HepG2 (cell line): ENCODE data around the gene ELL. TPM values are rescaled to one million over a fixed set of nuclear protein-coding genes. Genes with fewer than 3 reads are reported as not detected.

Source experiments
- AGO1 ChIP-seq: fragments of 200-400 bp; formaldehyde crosslinking; IDR thresholded peaks from 2 replicates; pipeline ENCODE4 v1.6.1; 2017; ENCODE audit warnings: mild to moderate bottlenecking, low read depth, low read length, moderate library complexity; ENCODE audit not compliant: poor library complexity, severe bottlenecking
- ATF7 ChIP-seq, 2 experiments: fragments of 450-650 bp in 1 of 2; sonication (generic) in 1 of 2; formaldehyde crosslinking in 1 of 2; IDR thresholded peaks; 2 replicates each; pipeline versions ENCODE4 v1.4.0 to v1.6.1; 2016 to 2020; ENCODE audit warnings: antibody characterized with exemption in 1 of 2, mild to moderate bottlenecking in 1 of 2, missing genetic modification reagents in 1 of 2
- BRD4 ChIP-seq: sonication (generic); formaldehyde crosslinking; IDR thresholded peaks from 2 replicates; pipeline ENCODE4 v1.4.0; 2020; ENCODE audit warnings: missing genetic modification reagents
- CEBPB ChIP-seq: IDR thresholded peaks from 2 replicates; pipeline ENCODE4 v1.6.1; 2011; ENCODE audit warnings: low read depth, low read length, improper control_type of control experiment, borderline replicate concordance
- FOSL1 ChIP-seq: sonication (generic); formaldehyde crosslinking; IDR thresholded peaks from 2 replicates; pipeline ENCODE4 v1.9.0; 2021; ENCODE audit warnings: missing genetic modification reagents, borderline replicate concordance
- HCFC1 ChIP-seq: fragments of 150-350 bp; IDR thresholded peaks from 2 replicates; pipeline ENCODE4 v1.6.1; 2014; ENCODE audit warnings: low read depth, low read length
- MLX ChIP-seq: IDR thresholded peaks from 2 replicates; pipeline ENCODE4 v1.6.1; 2016
- NCOA5 ChIP-seq: sonication (generic); formaldehyde crosslinking; IDR thresholded peaks from 2 replicates; pipeline ENCODE4 v1.4.0; 2020; ENCODE audit warnings: missing genetic modification reagents
- RERE ChIP-seq: IDR thresholded peaks from 2 replicates; pipeline ENCODE4 v1.6.1; 2016; ENCODE audit warnings: low read depth, missing genetic modification reagents, missing compliant biosample characterization
- RNF219 ChIP-seq: sonication (generic); formaldehyde crosslinking; IDR thresholded peaks from 2 replicates; pipeline ENCODE4 v1.5.0; 2020; ENCODE audit warnings: mild to moderate bottlenecking, missing genetic modification reagents
- TARDBP ChIP-seq: sonication (generic); formaldehyde crosslinking; IDR thresholded peaks from 2 replicates; pipeline ENCODE4 v1.8.0; 2022; ENCODE audit warnings: mild to moderate bottlenecking, missing genetic modification reagents
- TP53 ChIP-seq: sonication (generic); formaldehyde crosslinking; conservative IDR thresholded peaks from 2 replicates; pipeline ENCODE4 v1.4.0; 2020; ENCODE audit warnings: missing genetic modification reagents
- ZC3H4 ChIP-seq: sonication (generic); formaldehyde crosslinking; IDR thresholded peaks from 2 replicates; pipeline ENCODE4 v1.4.0; 2020; ENCODE audit warnings: missing genetic modification reagents, borderline replicate concordance
- ZFY ChIP-seq: sonication (generic); formaldehyde crosslinking; IDR thresholded peaks from 2 replicates; pipeline ENCODE4 v1.4.0; 2020; ENCODE audit warnings: missing genetic modification reagents
- ZNF251 ChIP-seq: sonication (generic); formaldehyde crosslinking; IDR thresholded peaks from 2 replicates; pipeline ENCODE4 v1.9.0; 2021; ENCODE audit warnings: mild to moderate bottlenecking, missing genetic modification reagents
- ZNF329 ChIP-seq: sonication (generic); formaldehyde crosslinking; IDR thresholded peaks from 2 replicates; pipeline ENCODE4 v1.9.0; 2021; ENCODE audit warnings: low read depth, mild to moderate bottlenecking, missing genetic modification reagents
- ZNF430 ChIP-seq: sonication (generic); formaldehyde crosslinking; IDR thresholded peaks from 2 replicates; pipeline ENCODE4 v1.9.0; 2021; ENCODE audit warnings: mild to moderate bottlenecking, missing genetic modification reagents
- ZNF558 ChIP-seq: sonication (generic); formaldehyde crosslinking; IDR thresholded peaks from 2 replicates; pipeline ENCODE4 v1.9.0; 2022; ENCODE audit warnings: mild to moderate bottlenecking, missing genetic modification reagents, borderline replicate concordance
- ZNF574 ChIP-seq: sonication (generic); formaldehyde crosslinking; IDR thresholded peaks from 2 replicates; pipeline ENCODE4 v1.4.0; 2020; ENCODE audit warnings: missing genetic modification reagents
- ZNF737 ChIP-seq: sonication (generic); formaldehyde crosslinking; IDR thresholded peaks from 2 replicates; pipeline ENCODE4 v1.5.0; 2020; ENCODE audit warnings: missing genetic modification reagents, mild to moderate bottlenecking, borderline replicate concordance
- polyA plus RNA-seq, 8 experiments: library from polyadenylated mRNA; depleted of rRNA in 3 of 8; stranded (reverse) in 7 of 8; unstranded in 1 of 8; fragments of >200 nt; fragmentation: Illumina TruSeq in 4 of 8; extraction: Trizol in 4 of 8; gene quantifications; 2 replicates each; pipeline versions ENCODE4 v1.2.1 to v1.2.3, GENCODE V29; 2011 to 2016; ENCODE audit warnings: low read depth in 4 of 8, missing spikeins in 1 of 8, mixed read lengths in 1 of 8; ENCODE audit not compliant: insufficient read depth in 1 of 8
- total RNA-seq, 5 experiments: library from RNA; depleted of rRNA; stranded (reverse); fragments of >200 nt; fragmentation: Illumina TruSeq; extraction: Trizol; gene quantifications; 2 replicates each; pipeline ENCODE4 v1.2.3, GENCODE V29; 2016; ENCODE audit warnings: low read depth in 1 of 5

The ELL gene
- total and polyA plus RNA-seq, 2 of the 13 experiments (the other 11 are each of a cell fraction or from before 2014, with no cell fraction given): 3.7 to 5.4 TPM

- TF ChIP-seq MLX (no peak), ZNF574 (CRISPR knock-in tag) (peak; percentile 73), FOSL1 (CRISPR knock-in tag) (no peak), TARDBP (CRISPR knock-in tag) (peak; percentile 23; the same call in 1 of the 2 replicates), ZNF737 (CRISPR knock-in tag) (no peak), CEBPB (no peak), BRD4 (CRISPR knock-in tag) (peak; percentile 87; the same call in 1 of the 2 replicates), ZNF430 (CRISPR knock-in tag) (peak; percentile 80; the same call in 1 of the 2 replicates), ATF7 (IDR thresholded peaks at IDR 0.05) (no peak), ATF7 (CRISPR knock-in tag; IDR thresholded peaks at IDR 0.05) (peak; percentile 22; the same call in 1 of the 2 replicates), RNF219 (CRISPR knock-in tag) (no peak), ZNF251 (CRISPR knock-in tag) (no peak), HCFC1 (peak; percentile 32; the same call in 1 of the 2 replicates), AGO1 (no peak), RERE (CRISPR knock-in tag) (no peak), ZFY (CRISPR knock-in tag) (peak; percentile 69), ZNF329 (CRISPR knock-in tag) (no peak), ZNF558 (CRISPR knock-in tag) (no peak), ZC3H4 (no peak), TP53 (CRISPR knock-in tag) (no peak), NCOA5 (CRISPR knock-in tag) (no peak)
These were observed at the start of gene ELL (continued) for GRCh38 chr19:18521692-18522123.
